SK-N-SH treated with all-trans-retinoic acid at 6 μM for 48 hours (cell line): ENCODE data around the gene ATP5PF.

Source experiments
- ATAC-seq: fragments of 200-7000 bp; cut with Tn5 transposase; 3 replicates; pipeline ENCODE4 v1.9.1; 2020; ENCODE audit warnings: mild to moderate bottlenecking, moderate library complexity
- ARNTL ChIP-seq: fragments of 450-650 bp; formaldehyde crosslinking; IDR thresholded peaks from 2 replicates; pipeline ENCODE4 v1.5.0; 2020; ENCODE audit warnings: low read depth, mild to moderate bottlenecking, moderate library complexity, borderline replicate concordance
- BACH2 ChIP-seq: fragments of 250-450 bp; sonication (Bioruptor Pico); IDR thresholded peaks from 2 replicates; pipeline ENCODE4 v1.9.0; 2021; ENCODE audit warnings: mild to moderate bottlenecking, borderline replicate concordance
- CREB5 ChIP-seq: fragments of 250-450 bp; sonication (Bioruptor Pico); IDR thresholded peaks from 2 replicates; pipeline ENCODE4 v1.5.1; 2020; ENCODE audit warnings: low read depth, mild to moderate bottlenecking, moderate library complexity
- CSDC2 ChIP-seq: fragments of 250-450 bp; sonication (Bioruptor Pico); IDR thresholded peaks from 2 replicates; pipeline ENCODE4 v1.5.0; 2020; ENCODE audit warnings: mild to moderate bottlenecking, moderate library complexity
- GLIS3 ChIP-seq: fragments of 250-450 bp; sonication (Bioruptor Pico); IDR thresholded peaks from 2 replicates; pipeline ENCODE4 v1.5.0; 2020; ENCODE audit warnings: mild to moderate bottlenecking, moderate library complexity
- ISL1 ChIP-seq: fragments of 250-450 bp; sonication (Bioruptor Pico); IDR thresholded peaks from 2 replicates; pipeline ENCODE4 v2.1.2; 2022; ENCODE audit warnings: mild to moderate bottlenecking, moderate library complexity
- OSR1 ChIP-seq: fragments of 250-450 bp; sonication (Bioruptor Pico); IDR thresholded peaks from 2 replicates; pipeline ENCODE4 v1.8.0; 2022; ENCODE audit warnings: moderate library complexity, mild to moderate bottlenecking, inconsistent platforms
- POU6F1 ChIP-seq: fragments of 250-450 bp; sonication (Bioruptor Pico); IDR thresholded peaks from 2 replicates; pipeline ENCODE4 v1.8.0; 2021; ENCODE audit warnings: low read depth, mild to moderate bottlenecking, moderate library complexity, borderline replicate concordance
- PPARA ChIP-seq: fragments of 250-450 bp; sonication (Bioruptor Pico); IDR thresholded peaks from 2 replicates; pipeline ENCODE4 v1.5.0; 2020; ENCODE audit warnings: mild to moderate bottlenecking, borderline replicate concordance
- RARB ChIP-seq: fragments of 250-450 bp; sonication (Bioruptor Pico); IDR thresholded peaks from 2 replicates; pipeline ENCODE4 v1.8.0; 2021; ENCODE audit warnings: mild to moderate bottlenecking, moderate library complexity
- SNAI2 ChIP-seq: fragments of 250-450 bp; sonication (Bioruptor Pico); IDR thresholded peaks from 2 replicates; pipeline ENCODE4 v1.5.0; 2020; ENCODE audit warnings: mild to moderate bottlenecking, moderate library complexity
- TCF4 ChIP-seq: fragments of 250-450 bp; sonication (Bioruptor Pico); IDR thresholded peaks from 2 replicates; pipeline ENCODE4 v1.8.0; 2021; ENCODE audit warnings: mild to moderate bottlenecking, moderate library complexity, borderline replicate concordance
- TSHZ2 ChIP-seq: fragments of 250-450 bp; sonication (Bioruptor Pico); IDR thresholded peaks from 2 replicates; pipeline ENCODE4 v1.5.0; 2020; ENCODE audit warnings: mild to moderate bottlenecking, moderate library complexity
- ZC3H10 ChIP-seq: fragments of 250-450 bp; sonication (Bioruptor Pico); IDR thresholded peaks from 2 replicates; pipeline ENCODE4 v1.5.1; 2021; ENCODE audit warnings: mild to moderate bottlenecking, moderate library complexity
- ZFP3 ChIP-seq: fragments of 250-450 bp; sonication (Bioruptor Pico); IDR thresholded peaks from 2 replicates; pipeline ENCODE4 v1.5.0; 2020; ENCODE audit warnings: mild to moderate bottlenecking, moderate library complexity
- ZFP30 ChIP-seq: fragments of 450-650 bp; formaldehyde crosslinking; IDR thresholded peaks from 2 replicates; pipeline ENCODE4 v1.5.0; 2022; ENCODE audit warnings: mild to moderate bottlenecking, moderate library complexity
- ZNF565 ChIP-seq: fragments of 450-650 bp; formaldehyde crosslinking; conservative IDR thresholded peaks from 2 replicates; pipeline ENCODE4 v1.5.0; 2020; ENCODE audit warnings: low read depth, mild to moderate bottlenecking, moderate library complexity
- ZNF70 ChIP-seq: fragments of 450-650 bp; formaldehyde crosslinking; IDR thresholded peaks from 2 replicates; pipeline ENCODE4 v1.5.0; 2020; ENCODE audit warnings: mild to moderate bottlenecking, moderate library complexity
- ZNF8 ChIP-seq: fragments of 450-650 bp; formaldehyde crosslinking; IDR thresholded peaks from 2 replicates; pipeline ENCODE4 v1.5.0; 2020; ENCODE audit warnings: mild to moderate bottlenecking, moderate library complexity
- TF ChIP-seq, protein P1 (sequence below): fragments of 250-450 bp; sonication (Bioruptor Pico); IDR thresholded peaks from 2 replicates; pipeline ENCODE4 v1.5.1; 2021; ENCODE audit warnings: mild to moderate bottlenecking, moderate library complexity
- TF ChIP-seq, protein P2 (sequence below): fragments of 250-450 bp; sonication (Bioruptor Pico); IDR thresholded peaks from 2 replicates; pipeline ENCODE4 v1.8.0; 2020; ENCODE audit warnings: mild to moderate bottlenecking, moderate library complexity, borderline replicate concordance

The ATP5PF gene

GRCh38 chr21:25756190-25756932 lies 21.7 kb upstream of the ATP5PF start (continued):
- no peak for TF ChIP-seq POU6F1 (CRISPR knock-in tag)
- TF ChIP-seq, all 23 proteins: peak for 0

- TF ChIP-seq ZNF70 (no peak), TCF4 (no peak), CSDC2 (CRISPR knock-in tag) (no peak)
- no peak for ATAC-seq
These were observed 17.7 kb upstream of the ATP5PF start for GRCh38 chr21:25752416-25752815.

DNA sequence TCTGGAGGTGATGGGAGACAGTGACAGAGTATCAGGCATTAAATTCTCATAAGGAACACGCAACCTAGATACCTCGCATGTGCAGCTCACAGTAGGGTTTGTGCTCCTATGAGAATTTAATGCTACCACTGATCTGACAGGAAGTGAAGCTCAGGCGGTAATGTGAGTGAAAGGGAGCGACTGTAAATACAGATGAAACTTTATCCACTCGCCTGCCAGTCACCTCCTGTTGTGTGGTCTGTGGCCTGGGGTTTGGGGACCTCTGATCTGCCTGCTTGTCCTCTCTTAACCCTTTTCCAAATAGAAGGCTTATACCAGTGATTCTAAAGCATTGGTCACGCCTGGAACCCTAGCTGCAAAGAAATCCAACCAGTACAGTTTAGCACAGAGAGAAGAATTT lies 15.4 kb upstream of the ATP5PF start:
- TF ChIP-seq SNAI2 (CRISPR knock-in tag) (no peak), ISL1 (CRISPR knock-in tag) (no peak), CREB5 (CRISPR knock-in tag) (no peak), PPARA (CRISPR knock-in tag) (no peak), BACH2 (CRISPR knock-in tag) (no peak), GLIS3 (CRISPR knock-in tag) (no peak), ZNF565 (CRISPR knock-in tag) (no peak), OSR1 (CRISPR knock-in tag) (no peak), CSDC2 (CRISPR knock-in tag) (no peak), ZFP3 (CRISPR knock-in tag) (no peak), ZC3H10 (no peak), ZNF70 (no peak), TSHZ2 (no peak), ARNTL (no peak), TCF4 (no peak)
- TF ChIP-seq, protein P1, sequence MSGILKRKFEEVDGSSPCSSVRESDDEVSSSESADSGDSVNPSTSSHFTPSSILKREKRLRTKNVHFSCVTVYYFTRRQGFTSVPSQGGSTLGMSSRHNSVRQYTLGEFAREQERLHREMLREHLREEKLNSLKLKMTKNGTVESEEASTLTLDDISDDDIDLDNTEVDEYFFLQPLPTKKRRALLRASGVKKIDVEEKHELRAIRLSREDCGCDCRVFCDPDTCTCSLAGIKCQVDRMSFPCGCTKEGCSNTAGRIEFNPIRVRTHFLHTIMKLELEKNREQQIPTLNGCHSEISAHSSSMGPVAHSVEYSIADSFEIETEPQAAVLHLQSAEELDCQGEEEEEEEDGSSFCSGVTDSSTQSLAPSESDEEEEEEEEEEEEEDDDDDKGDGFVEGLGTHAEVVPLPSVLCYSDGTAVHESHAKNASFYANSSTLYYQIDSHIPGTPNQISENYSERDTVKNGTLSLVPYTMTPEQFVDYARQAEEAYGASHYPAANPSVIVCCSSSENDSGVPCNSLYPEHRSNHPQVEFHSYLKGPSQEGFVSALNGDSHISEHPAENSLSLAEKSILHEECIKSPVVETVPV (CRISPR knock-in tag) = no peak
- TF ChIP-seq, protein P2, sequence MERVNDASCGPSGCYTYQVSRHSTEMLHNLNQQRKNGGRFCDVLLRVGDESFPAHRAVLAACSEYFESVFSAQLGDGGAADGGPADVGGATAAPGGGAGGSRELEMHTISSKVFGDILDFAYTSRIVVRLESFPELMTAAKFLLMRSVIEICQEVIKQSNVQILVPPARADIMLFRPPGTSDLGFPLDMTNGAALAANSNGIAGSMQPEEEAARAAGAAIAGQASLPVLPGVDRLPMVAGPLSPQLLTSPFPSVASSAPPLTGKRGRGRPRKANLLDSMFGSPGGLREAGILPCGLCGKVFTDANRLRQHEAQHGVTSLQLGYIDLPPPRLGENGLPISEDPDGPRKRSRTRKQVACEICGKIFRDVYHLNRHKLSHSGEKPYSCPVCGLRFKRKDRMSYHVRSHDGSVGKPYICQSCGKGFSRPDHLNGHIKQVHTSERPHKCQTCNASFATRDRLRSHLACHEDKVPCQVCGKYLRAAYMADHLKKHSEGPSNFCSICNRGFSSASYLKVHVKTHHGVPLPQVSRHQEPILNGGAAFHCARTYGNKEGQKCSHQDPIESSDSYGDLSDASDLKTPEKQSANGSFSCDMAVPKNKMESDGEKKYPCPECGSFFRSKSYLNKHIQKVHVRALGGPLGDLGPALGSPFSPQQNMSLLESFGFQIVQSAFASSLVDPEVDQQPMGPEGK = no peak
- no peak for ATAC-seq

DNA sequence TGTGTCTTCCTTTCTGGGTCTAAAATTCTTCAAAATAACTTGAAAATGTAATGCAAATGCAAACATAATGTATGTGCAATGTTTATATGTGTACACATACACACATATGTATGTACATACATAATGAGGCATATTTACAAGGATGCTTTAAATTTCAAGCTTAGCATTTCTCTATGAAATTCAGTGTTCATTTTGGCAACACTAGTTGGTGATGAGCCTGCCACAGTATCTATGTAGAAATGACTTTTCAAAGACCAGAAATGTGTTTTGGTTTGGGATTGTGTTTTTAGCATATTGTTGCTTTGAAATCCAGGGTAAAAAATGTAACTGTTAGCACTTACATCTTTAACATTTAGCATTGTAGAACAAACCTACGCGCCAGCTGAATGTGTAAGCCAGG lies 10.2 kb upstream of the ATP5PF start:
- ATAC-seq = no peak
- TF ChIP-seq PPARA (CRISPR knock-in tag) (no peak), ZFP30 (no peak), CREB5 (CRISPR knock-in tag) (no peak), CSDC2 (CRISPR knock-in tag) (no peak), ZC3H10 (no peak), RARB (CRISPR knock-in tag) (no peak), TSHZ2 (no peak), SNAI2 (CRISPR knock-in tag) (no peak), ZNF8 (CRISPR knock-in tag) (no peak)
- TF ChIP-seq, protein P1 (CRISPR knock-in tag) = no peak
